Measurements from ENCODE around the gene COL16A1.

Gene COL16A1

DNA sequence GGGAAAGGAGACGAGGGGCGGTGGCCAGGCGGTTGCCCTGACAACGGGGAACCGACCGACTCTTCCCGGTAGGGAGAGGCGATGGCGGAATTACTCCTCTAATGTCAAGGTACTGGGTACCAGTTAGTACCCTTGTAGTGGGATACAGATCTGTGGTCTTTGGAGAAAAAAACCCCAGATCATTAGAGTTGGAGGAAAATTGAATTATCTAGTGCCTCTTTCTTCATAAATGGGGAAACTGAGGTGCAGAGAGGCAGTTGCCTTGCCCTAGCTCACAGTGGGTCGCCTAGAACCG is 58.6 kb downstream of the COL16A1 start:
- TF ChIP-seq, protein P1, sequence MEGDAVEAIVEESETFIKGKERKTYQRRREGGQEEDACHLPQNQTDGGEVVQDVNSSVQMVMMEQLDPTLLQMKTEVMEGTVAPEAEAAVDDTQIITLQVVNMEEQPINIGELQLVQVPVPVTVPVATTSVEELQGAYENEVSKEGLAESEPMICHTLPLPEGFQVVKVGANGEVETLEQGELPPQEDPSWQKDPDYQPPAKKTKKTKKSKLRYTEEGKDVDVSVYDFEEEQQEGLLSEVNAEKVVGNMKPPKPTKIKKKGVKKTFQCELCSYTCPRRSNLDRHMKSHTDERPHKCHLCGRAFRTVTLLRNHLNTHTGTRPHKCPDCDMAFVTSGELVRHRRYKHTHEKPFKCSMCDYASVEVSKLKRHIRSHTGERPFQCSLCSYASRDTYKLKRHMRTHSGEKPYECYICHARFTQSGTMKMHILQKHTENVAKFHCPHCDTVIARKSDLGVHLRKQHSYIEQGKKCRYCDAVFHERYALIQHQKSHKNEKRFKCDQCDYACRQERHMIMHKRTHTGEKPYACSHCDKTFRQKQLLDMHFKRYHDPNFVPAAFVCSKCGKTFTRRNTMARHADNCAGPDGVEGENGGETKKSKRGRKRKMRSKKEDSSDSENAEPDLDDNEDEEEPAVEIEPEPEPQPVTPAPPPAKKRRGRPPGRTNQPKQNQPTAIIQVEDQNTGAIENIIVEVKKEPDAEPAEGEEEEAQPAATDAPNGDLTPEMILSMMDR (conservative IDR thresholded peaks at IDR 0.05): no peak
- H3K27ac ChIP-seq: peak overlapping the region; percentile 92

DNA sequence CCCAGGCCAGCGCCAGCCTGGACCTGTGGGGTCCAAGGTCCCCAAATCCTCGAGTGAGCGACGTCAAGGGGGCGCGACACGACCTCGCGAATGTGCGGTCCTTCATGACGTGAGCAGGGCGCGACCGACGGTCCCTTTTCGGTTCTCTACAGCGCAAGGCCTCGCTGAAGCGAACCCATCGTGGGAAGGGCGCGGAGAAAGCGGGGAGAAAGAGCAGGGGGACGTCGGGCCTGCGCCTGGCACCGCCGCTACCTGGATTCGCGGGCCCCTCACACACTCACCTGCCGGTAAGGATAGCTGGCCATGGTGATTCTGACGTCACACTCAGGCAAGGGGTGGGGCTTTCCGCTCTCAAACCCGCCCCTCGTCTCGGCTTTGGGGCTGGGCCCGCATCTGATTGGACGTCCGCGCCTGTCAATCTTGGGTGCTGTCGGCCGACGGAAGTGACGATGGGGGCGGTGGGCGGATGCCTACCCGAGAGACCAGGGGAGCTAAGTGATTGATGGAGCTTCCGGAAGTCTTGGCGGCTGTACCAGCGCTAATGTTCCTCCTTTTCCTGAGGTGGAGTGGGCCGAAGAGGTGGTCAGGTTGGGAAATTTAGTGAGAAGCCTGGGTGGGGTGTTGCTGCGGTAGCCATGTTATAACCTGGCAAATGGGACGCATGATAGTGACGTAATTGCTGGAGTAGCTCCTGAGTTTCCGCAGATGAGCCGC is 59.1 kb downstream of the COL16A1 start, which contains the start of gene PEF1:
Gene PEF1, minus strand, starts transcription at position 317 of the 714 bp plus-strand sequence. Its CDS starts 12 bp downstream, at position 305.
- H3K27ac ChIP-seq: peak within 1 kb of the TSS; percentile 92

DNA sequence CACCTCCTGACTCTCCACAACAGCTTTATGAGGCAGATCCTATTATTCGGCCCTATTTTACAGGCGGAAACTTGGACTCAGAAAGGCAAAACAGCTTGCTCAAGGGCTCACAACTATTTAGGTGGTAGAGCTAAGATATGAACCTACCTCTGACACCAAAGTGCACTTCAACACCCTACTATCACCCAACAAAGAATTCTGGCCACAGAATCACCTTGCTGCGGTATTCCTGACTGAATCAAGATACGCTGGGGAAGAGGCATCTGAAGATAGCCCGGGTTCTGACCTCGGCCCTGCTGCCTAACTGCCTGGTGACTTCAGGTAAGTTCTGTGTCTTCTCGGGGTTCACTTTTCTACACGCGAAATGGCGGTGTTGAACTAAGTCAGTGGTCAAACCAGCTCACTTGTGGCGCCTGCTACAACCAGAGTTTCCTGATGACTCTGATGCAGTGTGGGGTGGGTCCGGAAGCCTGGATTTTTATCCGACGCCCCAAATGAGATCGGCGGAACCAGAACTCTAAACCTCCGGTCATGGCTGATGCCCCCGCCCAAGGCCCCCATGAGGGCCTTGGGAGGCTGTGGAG is 59.7 kb downstream of the COL16A1 start:
- peak overlapping the region; percentile 92 for H3K27ac ChIP-seq
- TF ChIP-seq, protein P1 (conservative IDR thresholded peaks at IDR 0.05): no peak

More for the DNA sequence above, 59.1 kb downstream of the COL16A1 start, which contains the start of gene PEF1:
- TF ChIP-seq, protein P1 (conservative IDR thresholded peaks at IDR 0.05): no peak

DNA sequence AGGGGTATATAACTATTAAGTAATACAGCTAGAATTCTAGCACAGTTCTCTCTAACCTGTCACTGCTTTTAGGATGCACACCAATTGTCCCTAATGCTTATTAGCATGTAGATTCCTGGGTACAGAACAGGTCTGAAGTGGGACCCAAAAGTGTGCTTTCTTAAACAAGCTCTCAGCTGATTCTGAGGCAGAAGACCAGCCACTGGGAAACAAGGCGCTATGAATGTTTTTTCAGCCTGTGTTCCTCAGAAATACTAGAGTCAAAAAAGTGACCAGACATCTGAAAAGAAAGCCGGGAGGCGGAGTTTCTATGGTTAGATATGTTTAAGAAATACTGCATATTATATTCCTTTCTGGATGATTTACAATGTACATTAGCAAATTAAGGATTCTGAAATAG is 60.9 kb downstream of the COL16A1 start:
- TF ChIP-seq, protein P1 (conservative IDR thresholded peaks at IDR 0.05): no peak

DNA sequence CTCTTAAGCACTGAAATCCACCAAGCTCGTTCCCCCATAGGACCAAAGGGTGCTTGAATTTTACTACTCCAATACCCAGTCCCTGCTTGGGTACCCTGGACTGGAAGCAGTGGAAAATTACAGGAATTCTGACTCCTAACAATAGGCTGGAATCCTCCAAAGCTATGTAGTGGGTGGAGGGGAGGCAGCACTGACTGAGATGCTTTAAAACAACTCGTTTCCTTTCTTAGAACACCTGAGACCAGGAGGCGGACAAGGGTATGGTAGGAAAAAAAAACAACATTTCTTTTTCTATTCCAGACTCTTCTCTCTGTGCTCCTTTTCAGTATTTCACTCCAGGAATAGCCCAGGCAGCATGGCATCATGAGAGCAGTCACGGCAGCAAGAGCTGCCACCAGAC is 61.5 kb downstream of the COL16A1 start:
- no peak overlapping the region for H3K27ac ChIP-seq
- TF ChIP-seq, protein P1 (conservative IDR thresholded peaks at IDR 0.05): no peak

More for the DNA sequence above, 60.9 kb downstream of the COL16A1 start:
- H3K27ac ChIP-seq: no peak overlapping the region

DNA sequence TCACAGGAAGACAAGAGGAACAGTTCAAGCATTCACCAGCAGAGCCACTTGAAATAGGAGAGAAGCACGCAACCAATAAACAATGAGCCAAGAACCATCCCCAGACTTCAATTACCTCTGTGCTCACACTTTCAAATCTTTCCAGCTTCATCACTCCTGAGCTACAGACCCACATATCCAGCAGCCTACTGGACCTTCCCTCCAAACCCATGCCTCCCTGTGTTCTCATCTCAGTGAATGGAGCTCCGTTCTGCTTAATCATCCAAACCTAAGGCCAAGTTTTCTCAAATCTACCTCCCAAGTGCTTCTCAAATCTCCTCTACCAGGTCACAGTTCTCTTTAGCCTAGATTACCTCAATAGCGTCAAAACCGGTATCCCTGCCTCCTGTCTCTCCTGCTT is 62.9 kb downstream of the COL16A1 start:
- no peak overlapping the region for H3K27ac ChIP-seq
- TF ChIP-seq, protein P1 (conservative IDR thresholded peaks at IDR 0.05): no peak

DNA sequence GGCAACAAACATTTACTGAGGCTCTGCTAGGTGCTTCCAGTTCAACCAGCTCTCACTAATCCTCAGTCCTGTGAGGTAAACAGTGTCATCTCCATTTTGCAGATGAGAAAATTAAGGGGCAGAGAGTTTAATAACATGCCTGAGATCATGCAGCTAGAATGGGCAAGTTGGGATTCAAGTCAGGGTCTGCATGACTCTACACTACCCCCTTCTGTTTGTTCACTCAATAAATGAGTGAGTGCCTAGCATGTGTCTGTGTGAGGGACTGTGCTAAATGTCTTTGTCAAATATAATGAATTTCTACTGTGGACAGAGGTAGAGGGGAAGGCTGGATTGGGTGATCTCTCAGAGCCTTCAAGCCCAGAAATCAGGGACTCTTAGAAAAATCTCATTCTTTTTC is 63.6 kb downstream of the COL16A1 start:
- TF ChIP-seq, protein P1 (conservative IDR thresholded peaks at IDR 0.05): no peak
- H3K27ac ChIP-seq: no peak overlapping the region
